HG03045 (cell line): ENCODE results near the gene PTPRG.

Experiments used
- ATAC-seq: cut with Tn5 transposase; IDR thresholded peaks from one replicate; pipeline ENCODE4 v1.9.1; 2021; ENCODE audit warnings: mild to moderate bottlenecking, moderate library complexity; ENCODE audit not compliant: unreplicated experiment

The PTPRG gene

DNA sequence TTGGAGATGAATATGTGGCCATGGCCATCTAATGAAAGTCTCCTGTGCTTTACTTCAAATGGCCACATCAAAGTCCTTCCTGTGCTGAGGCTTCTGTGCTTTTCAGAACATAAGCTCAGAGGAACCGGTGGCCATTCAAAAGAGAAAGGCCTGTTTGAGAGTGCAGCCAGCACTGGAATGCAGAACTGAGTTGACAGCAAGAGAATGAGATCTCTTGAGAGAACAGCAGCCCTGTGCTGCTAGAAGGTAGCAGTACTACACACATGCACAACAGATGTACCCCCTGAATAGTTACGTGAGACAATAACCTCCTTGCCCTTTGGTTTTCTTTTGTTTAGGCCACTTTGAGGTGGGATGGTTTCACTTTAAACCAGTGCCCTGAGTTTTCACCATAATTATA is 292.5 kb downstream of the PTPRG start:
- ATAC-seq, result no peak

GRCh38 chr3:61855211-61855610 is 293.8 kb downstream of the PTPRG start:
- ATAC-seq, result no peak

DNA sequence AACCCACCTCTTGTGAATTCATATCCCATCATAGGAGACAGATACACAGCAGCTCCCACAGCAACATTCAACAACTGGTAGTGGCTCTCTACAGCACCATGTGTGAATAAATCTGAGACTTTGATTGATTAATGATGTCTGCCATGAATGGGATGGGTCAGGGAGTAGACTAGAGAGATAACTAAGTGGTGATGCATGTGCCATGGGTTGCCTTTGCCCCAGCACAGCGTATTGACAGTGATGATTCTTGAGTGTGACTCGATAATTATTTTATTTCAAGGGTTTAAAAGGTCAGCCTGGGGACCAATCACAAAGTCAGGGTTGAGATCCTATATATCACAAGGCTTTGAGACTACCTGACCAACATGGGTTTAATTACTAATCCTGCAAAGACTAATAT is 295.9 kb downstream of the PTPRG start:
- ATAC-seq, result no peak

DNA sequence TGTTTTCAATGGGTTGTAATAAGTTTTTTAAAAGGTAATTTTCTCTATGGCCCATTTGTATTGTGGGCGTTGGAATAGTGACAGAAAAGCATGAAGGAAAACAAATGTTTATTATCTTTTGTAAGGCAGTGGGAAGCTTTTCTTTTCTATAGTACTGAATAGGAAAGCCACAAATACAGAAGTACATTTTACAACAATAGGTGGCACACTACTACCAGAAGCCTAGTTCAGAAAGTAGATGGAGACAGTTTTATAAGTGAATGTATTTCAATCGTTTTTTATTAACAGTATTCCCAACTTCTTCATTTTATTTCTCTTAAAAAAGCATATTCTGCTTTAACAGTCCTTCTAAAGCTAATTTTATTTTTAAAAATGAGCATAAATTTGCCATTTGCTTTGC is 296.7 kb downstream of the PTPRG start:
- ATAC-seq, result no peak

GRCh38 chr3:61861410-61861809 is 300.0 kb downstream of the PTPRG start:
- ATAC-seq, result no peak

GRCh38 chr3:61862614-61863289 is 301.4 kb downstream of the PTPRG start:
- ATAC-seq, result no peak

- ATAC-seq, result no peak
Observed at GRCh38 chr3:61863579-61863978, 302.2 kb downstream of the PTPRG start.

GRCh38 chr3:61864886-61865285 is 303.5 kb downstream of the PTPRG start:
- ATAC-seq, result no peak

DNA sequence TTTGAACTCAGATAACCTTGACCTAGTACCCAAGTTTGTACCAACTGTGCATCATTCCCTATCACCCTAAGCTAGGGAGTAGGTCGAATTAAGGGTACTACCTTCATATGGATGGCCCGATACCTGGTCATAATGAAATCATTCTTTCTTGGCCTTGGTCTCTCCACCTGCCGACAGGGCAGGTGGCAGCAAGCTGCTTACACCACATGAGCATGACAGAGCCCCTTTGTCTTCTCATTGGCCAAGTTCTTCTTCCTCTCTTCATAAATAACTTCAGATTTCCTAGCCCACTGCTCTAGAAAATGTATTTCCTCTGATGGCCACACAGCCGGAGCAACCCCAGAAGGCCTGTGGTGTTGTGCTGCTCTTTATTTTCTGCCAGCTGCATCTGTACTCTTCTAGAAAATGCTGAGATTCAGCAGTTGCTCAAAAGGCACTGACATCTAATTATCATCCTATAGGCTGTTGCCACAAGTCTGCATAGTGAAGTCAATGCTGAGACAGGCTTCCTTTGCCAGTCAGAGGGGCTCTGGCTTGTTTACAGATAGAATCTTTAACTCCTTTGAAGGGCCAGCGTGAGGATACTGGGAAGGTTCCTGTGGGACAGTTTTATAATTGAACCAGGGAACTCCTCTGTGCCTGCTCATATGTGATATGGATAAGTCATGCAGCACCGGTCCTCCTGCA is 304.2 kb downstream of the PTPRG start:
- ATAC-seq, result no peak

DNA sequence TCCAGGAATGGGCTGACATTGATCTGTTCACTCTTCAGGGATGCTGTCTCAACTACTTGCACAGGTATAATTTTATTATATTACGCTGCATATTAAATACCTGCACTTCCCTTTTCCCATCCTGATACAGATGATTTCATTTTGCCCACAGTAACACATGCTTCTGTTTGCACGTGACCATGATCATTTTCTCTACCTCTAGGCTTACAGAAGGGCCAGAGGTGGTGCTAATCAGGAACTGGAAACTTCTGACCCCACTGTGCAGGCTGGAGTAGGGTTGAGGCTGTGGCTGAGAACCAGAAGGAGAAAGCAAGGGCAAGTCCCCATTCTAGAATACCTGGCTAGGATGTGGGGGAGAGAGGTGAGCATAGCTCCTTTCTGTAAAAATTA is 304.8 kb downstream of the PTPRG start:
- no peak for ATAC-seq

DNA sequence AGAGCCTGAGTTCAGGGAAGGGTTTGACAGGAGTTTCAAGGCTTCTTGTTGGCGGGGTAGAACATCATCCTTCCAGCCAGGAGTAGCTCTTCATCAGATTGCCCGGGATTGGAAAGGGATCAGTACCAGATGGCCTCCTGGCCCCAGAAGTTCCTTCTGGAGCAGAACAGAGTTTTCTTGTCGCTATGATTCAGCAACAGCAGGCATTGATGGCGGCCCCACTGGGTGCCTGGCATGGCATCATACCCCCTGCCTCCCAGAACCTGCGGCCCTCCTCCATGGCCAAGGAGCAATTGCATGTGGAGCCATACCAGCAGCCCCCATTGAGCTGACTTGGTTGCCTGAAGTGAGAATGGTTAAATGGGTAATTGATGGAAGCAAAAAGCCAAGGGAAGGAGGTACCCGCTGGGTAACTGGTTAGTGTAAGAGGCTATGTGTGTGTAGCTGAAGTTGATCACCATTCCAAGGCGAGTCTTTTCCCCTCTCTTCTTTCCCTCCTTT is 305.6 kb downstream of the PTPRG start:
- ATAC-seq, result no peak

GRCh38 chr3:61868499-61868898 is 307.1 kb downstream of the PTPRG start:
- ATAC-seq, result no peak

- no peak for ATAC-seq
Observed at GRCh38 chr3:61869371-61869770, 308.0 kb downstream of the PTPRG start.

DNA sequence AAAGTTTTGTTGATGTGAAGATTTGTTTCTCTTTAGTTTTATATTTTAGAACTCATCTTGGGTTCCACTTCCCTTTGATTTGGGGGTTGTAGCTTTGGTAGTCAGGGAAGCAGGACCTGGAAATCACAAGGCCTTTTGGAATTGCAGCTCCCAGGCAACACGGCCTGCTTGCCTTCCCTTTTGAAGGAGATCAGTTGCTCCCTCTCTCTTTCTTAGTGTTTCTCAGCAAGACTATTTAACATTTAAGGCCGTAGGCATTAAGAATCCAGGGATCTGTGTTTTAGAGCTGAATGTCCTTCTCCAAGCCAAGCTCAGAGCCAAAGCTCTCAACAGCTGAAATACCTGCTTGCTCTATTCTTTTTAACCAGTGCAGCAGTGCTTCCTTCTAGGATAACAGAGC is 310.3 kb downstream of the PTPRG start:
- ATAC-seq, result no peak

GRCh38 chr3:61872077-61872706 is 310.8 kb downstream of the PTPRG start:
- ATAC-seq, result no peak

DNA sequence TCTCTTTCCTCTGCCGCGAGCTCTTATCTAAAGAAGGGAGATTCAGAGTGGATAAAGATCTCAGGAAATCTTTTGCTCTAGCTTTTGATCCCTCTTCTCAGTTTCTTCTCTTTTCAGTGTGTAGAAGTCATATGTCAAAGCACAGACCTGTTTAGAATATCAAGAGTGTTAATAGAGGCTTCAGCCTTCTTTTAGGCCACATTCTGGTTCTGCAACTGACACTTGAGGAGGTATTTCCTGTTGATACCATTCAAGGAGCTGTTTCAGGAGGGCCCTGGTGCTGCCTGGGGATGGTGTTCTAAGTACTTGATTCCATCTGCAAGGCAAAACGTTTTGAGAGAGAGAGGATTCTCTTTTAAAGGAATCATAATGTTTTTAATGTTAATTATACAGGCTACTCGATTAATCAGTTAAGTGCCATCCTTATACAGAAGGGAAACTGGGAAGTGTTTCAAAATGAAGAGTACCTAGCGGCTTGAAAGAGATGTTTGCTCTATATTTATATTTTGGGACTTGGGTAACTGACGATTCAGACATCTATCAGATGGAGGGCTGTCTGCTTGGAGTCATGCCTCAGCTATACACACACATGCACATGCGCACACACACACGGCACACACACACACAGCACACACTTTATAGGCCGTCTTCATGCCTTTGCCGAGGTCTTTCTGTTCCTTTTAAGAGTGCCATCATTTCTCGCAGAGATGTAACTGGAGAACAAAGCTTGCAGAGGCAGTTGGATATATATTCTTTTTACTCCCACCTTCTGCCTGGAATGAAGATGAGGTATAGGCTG is 313.9 kb downstream of the PTPRG start:
- no peak for ATAC-seq

DNA sequence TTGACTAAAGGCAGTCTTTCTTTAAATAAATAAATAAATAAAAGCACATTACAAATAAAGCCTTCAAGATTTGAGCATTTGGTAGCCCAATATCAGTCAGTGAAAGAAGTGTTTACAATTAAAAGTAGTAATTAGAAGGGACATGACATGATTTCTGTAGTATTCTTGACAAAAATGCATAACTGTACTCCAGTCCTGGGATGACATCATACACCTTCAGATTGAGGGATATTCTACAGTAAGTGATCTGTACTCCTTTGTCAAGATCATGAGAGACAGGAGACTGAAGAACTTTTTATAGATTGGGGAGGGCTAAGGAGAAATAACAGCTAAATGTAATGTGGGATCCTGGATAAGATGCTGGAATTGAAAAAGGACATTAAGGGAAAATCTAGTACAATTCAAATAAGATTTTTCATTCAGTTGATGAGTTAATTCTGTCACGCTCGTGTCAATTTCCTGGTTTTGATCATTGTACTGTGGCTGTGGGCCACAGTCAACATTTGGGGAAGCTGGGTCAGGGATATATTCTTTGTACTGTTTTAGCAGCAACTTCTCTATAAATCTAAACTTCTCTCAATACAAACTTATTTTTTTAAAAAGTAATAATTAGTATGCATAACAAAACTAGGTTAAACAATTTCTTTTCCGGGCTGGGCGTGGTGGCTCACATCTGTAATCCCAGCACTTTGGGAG is 314.8 kb downstream of the PTPRG start:
- ATAC-seq, result no peak

GRCh38 chr3:61876797-61877196 is 315.4 kb downstream of the PTPRG start:
- ATAC-seq, result no peak

GRCh38 chr3:61877359-61878138 is 316.2 kb downstream of the PTPRG start:
- ATAC-seq, result peak; percentile 84

GRCh38 chr3:61882253-61882652 is 320.9 kb downstream of the PTPRG start:
- ATAC-seq, result no peak
